Measurements from ENCODE around the gene AZGP1.
A peak's percentile ranks its signal among the peaks of the same experiment; 100 is the strongest.
"Not testable (repeated sequence)": the region's sequence is repeated elsewhere in the genome, so short reads cannot be mapped to it uniquely, and the experiment has no call there.

The AZGP1 gene

DNA sequence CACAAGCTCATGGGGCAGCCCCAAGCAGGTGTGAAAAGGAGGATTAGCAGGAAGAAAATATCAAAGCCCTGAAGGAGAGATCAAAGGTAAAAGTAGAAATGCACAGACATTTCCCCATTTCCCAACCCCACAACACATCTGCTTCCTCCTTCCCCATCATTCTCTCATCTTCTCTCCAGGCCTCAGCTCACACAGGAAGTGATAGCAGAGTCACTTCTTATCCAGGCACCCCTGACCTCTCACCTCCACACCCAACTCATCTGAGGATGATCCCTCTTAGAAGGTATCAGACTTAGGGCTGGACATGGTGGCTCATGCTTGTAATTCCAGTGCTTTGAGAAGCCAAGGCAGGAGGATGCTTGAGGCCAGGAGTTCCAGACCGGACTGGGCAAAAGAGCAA is 28.2 kb downstream of the AZGP1 start:
- DNase-seq (ENCODE audit: extremely low read depth, low read depth) = no peak
- H3K4me3 ChIP-seq (replicated peaks; ENCODE audit: low read depth, low read length) = no peak overlapping the region
- TF ChIP-seq CTCF (IDR thresholded peaks at IDR 0.05; ENCODE audit: low read depth, low read length, missing control alignments) = no peak

GRCh38 chr7:99944497-99945070 is 31.2 kb downstream of the AZGP1 start:
- no peak for DNase-seq (ENCODE audit: extremely low read depth, low read depth)
- no peak for TF ChIP-seq CTCF (IDR thresholded peaks at IDR 0.05; ENCODE audit: low read depth, low read length, missing control alignments)
- no peak overlapping the region for H3K4me3 ChIP-seq (replicated peaks; ENCODE audit: low read depth, low read length)

DNA sequence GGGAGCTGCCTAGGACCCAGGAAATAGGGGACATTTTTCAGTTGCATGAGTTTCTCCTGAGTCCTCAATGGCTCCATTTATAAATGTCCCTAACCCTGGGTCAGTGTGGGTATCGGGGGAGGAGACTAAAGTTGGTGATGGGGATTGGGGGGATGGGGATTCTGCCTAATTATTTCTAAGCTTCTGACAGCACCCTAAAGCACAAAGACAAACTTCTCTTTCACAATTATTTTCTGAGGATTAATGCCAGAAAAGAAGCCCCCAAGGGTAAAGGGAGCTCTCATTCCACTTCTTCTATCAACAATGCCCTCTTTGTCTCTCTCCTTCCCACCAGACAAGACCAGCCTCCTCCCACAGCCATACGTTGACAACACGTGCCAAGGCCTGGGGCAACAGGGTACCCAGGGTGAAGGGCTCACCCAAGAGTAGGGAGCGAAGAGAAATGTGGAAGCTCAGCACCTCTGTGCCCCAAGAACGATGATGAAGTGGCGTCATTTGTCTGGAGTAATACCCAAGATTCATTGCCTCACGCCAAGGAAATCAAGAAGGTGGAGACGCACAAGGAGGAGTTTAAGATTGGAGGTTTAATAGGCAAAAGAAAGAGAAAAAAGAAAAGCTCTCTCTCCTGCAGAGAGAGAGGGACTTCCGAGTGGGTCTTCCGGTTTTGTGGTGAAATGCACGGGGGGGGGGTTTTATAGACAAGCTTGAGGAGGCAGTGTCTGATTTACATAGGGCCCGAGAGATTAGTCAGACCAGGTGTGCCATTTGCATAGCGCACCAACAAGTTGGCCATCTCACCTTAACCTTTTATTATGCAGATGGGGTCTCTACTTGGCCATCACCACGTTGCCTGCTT is 32.0 kb downstream of the AZGP1 start:
- no peak overlapping the region for H3K4me3 ChIP-seq (replicated peaks; ENCODE audit: low read depth, low read length)
- TF ChIP-seq CTCF (IDR thresholded peaks at IDR 0.05; ENCODE audit: low read depth, low read length, missing control alignments) = no peak
- DNase-seq (ENCODE audit: extremely low read depth, low read depth) = no peak

GRCh38 chr7:99938296-99938695 is 37.5 kb downstream of the AZGP1 start:
- no peak overlapping the region for H3K4me3 ChIP-seq (replicated peaks; ENCODE audit: low read depth, low read length)
- no peak for TF ChIP-seq CTCF (IDR thresholded peaks at IDR 0.05; ENCODE audit: low read depth, low read length, missing control alignments)
- DNase-seq (ENCODE audit: extremely low read depth, low read depth) = no peak

GRCh38 chr7:99935009-99935408 is 40.8 kb downstream of the AZGP1 start:
- DNase-seq (ENCODE audit: extremely low read depth, low read depth); H3K4me3 ChIP-seq (replicated peaks; ENCODE audit: low read depth, low read length): not testable (repeated sequence)

GRCh38 chr7:99930376-99930775 is 45.5 kb downstream of the AZGP1 start:
- H3K4me3 ChIP-seq (replicated peaks; ENCODE audit: low read depth, low read length) = no peak overlapping the region
- no peak for TF ChIP-seq CTCF (IDR thresholded peaks at IDR 0.05; ENCODE audit: low read depth, low read length, missing control alignments)
- no peak for DNase-seq (ENCODE audit: extremely low read depth, low read depth)

DNA sequence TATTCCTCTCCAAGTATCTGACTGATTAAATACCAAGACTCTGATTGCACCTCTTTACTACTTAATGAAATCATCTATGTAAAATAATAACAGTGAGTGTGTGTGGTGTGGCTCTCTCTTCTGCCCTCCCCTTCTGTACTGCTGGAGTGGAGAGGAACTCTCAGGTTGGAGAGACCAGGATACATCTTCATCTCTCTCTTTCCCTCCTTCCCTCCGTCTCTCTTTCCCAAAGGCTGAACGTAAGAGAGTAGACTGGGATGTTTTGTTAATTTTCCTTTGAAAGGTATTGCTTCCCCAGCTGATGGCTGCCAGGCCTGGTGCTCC is 46.1 kb downstream of the AZGP1 start:
- no peak for DNase-seq (ENCODE audit: extremely low read depth, low read depth)
- no peak for TF ChIP-seq CTCF (IDR thresholded peaks at IDR 0.05; ENCODE audit: low read depth, low read length, missing control alignments)
- peak overlapping the region; percentile 29 for H3K4me3 ChIP-seq (replicated peaks; ENCODE audit: low read depth, low read length)

Measured in HFF-Myc (cell line).